ENCODE results near the gene SMCO4. TPM values are rescaled to one million over a fixed set of nuclear protein-coding genes. Genes with fewer than 3 reads are reported as not detected.

The SMCO4 gene
- total and polyA plus RNA-seq, 2 donors (not counting 1 experiment from before 2014, with no cell fraction given): 3.6 to 5.1 TPM

GRCh38 chr11:93490996-93491618, 52.1 kb downstream of the SMCO4 start:
- ATAC-seq (ENCODE audit: low read depth) (no peak), DNase-seq (no peak)
- Mint-ChIP-seq H3K9me3 (ENCODE audit: insufficient read depth) (no peaks in the 10 kb centered on the region), H3K27me3 (no peaks in the 10 kb centered on the region), H3K4me3 (no peak overlapping the region), H3K4me1 (no peaks in the 10 kb centered on the region), H3K27ac (no peak overlapping the region)
- intact Hi-C loops (cut with micrococcal nuclease): no loop called here
- WGBS (ENCODE audit: insufficient coverage): 100% methylated on average over 1 of the region's 5 CpGs
- no peak overlapping the region for H3K9ac ChIP-seq (ENCODE audit: low read length)
- no peak overlapping the region for H3K4me2 ChIP-seq (replicated peaks; ENCODE audit: low read depth, low read length, poor library complexity, severe bottlenecking)
- no peaks in the 10 kb centered on the region for H3K36me3 ChIP-seq (replicated peaks in 1 of 2; ENCODE audit: control extremely low read depth in 1 of 2, control insufficient read depth in 1 of 2, extremely low read depth in 1 of 2, insufficient read depth in 2 of 2, low read length in 1 of 2)
- no peaks in the 10 kb centered on the region for H3K9me3 ChIP-seq (ENCODE audit: control extremely low read depth in 1 of 3, control insufficient read depth in 2 of 3, insufficient read depth in 1 of 3, low read length in 2 of 3)
- POLR2A ChIA-PET: no interaction called here
- H4K20me1 ChIP-seq (ENCODE audit: control insufficient read depth, insufficient read depth, low read length, poor library complexity, severe bottlenecking): no peaks in the 10 kb centered on the region
- H3K79me2 ChIP-seq (ENCODE audit: control insufficient read depth, insufficient read depth, low read length): no peaks in the 10 kb centered on the region
- H3K27me3 ChIP-seq (replicated peaks in 1 of 4; ENCODE audit: control extremely low read depth in 1 of 4, control insufficient read depth in 3 of 4, insufficient read depth in 4 of 4, low read length in 3 of 4): no peaks in the 10 kb centered on the region
- CTCF ChIA-PET: no interaction called here
- H2AFZ ChIP-seq (ENCODE audit: insufficient read depth, low read depth, low read length, poor library complexity, severe bottlenecking): no peak overlapping the region
- no peak overlapping the region for H3K27ac ChIP-seq (ENCODE audit: low read length in 2 of 2)
- no peak overlapping the region for H3K4me3 ChIP-seq (ENCODE audit: control extremely low read depth in 1 of 5, extremely low read depth in 1 of 5, insufficient read depth in 1 of 5, low read depth in 2 of 5, low read length in 4 of 5)
- no peak for TF ChIP-seq EZH2 (IDR thresholded peaks at IDR 0.05; ENCODE audit: borderline replicate concordance, insufficient read depth, low read depth, low read length, poor library complexity, severe bottlenecking)
- H3K4me1 ChIP-seq (ENCODE audit: control insufficient read depth in 2 of 2, insufficient read depth in 2 of 2, low read length in 2 of 2): no peaks in the 10 kb centered on the region

- WGBS (ENCODE audit: insufficient coverage): 93% methylated on average over 2 of the region's 3 CpGs
- H4K20me1 ChIP-seq (ENCODE audit: control insufficient read depth, insufficient read depth, low read length, poor library complexity, severe bottlenecking): no peaks in the 10 kb centered on the region
- DNase-seq (no peak), ATAC-seq (ENCODE audit: low read depth) (no peak)
- H2AFZ ChIP-seq (ENCODE audit: insufficient read depth, low read depth, low read length, poor library complexity, severe bottlenecking): no peak overlapping the region
- ChIA-PET CTCF (no interaction called here), POLR2A (interaction anchor here (0.6 kb wide), 1 partner anchor 1065 kb away, joined by 5 read pairs; no protein-coding TSS in a partner anchor)
- H3K4me1 ChIP-seq (ENCODE audit: control insufficient read depth in 2 of 2, insufficient read depth in 2 of 2, low read length in 2 of 2): no peaks in the 10 kb centered on the region
- H3K27me3 Mint-ChIP-seq: no peaks in the 10 kb centered on the region
- no peaks in the 10 kb centered on the region for H3K36me3 ChIP-seq (replicated peaks in 1 of 2; ENCODE audit: control extremely low read depth in 1 of 2, control insufficient read depth in 1 of 2, extremely low read depth in 1 of 2, insufficient read depth in 2 of 2, low read length in 1 of 2)
- intact Hi-C loops (cut with micrococcal nuclease): no loop called here
- H3K9me3 ChIP-seq (ENCODE audit: control extremely low read depth in 1 of 3, control insufficient read depth in 2 of 3, insufficient read depth in 1 of 3, low read length in 2 of 3): no peaks in the 10 kb centered on the region
- H3K27ac Mint-ChIP-seq: no peak overlapping the region
- no peaks in the 10 kb centered on the region for H3K4me1 Mint-ChIP-seq
- H3K4me3 ChIP-seq (ENCODE audit: control extremely low read depth in 1 of 5, extremely low read depth in 1 of 5, insufficient read depth in 1 of 5, low read depth in 2 of 5, low read length in 4 of 5): no peak overlapping the region
- H3K9me3 Mint-ChIP-seq (ENCODE audit: insufficient read depth): no peaks in the 10 kb centered on the region
- no peak overlapping the region for H3K4me2 ChIP-seq (replicated peaks; ENCODE audit: low read depth, low read length, poor library complexity, severe bottlenecking)
- no peaks in the 10 kb centered on the region for H3K79me2 ChIP-seq (ENCODE audit: control insufficient read depth, insufficient read depth, low read length)
- H3K9ac ChIP-seq (ENCODE audit: low read length): no peak overlapping the region
- no peaks in the 10 kb centered on the region for H3K27me3 ChIP-seq (replicated peaks in 1 of 4; ENCODE audit: control extremely low read depth in 1 of 4, control insufficient read depth in 3 of 4, insufficient read depth in 4 of 4, low read length in 3 of 4)
- H3K4me3 Mint-ChIP-seq: no peak overlapping the region
- no peak for TF ChIP-seq EZH2 (IDR thresholded peaks at IDR 0.05; ENCODE audit: borderline replicate concordance, insufficient read depth, low read depth, low read length, poor library complexity, severe bottlenecking)
- no peak for TF ChIP-seq CTCF (IDR thresholded peaks at IDR 0.05)
- H3K27ac ChIP-seq (ENCODE audit: low read length in 2 of 2): no peak overlapping the region
These were observed 53.4 kb downstream of the SMCO4 start for GRCh38 chr11:93489841-93490240.
